Ishikawa (cell line): ENCODE data around the gene ABCB8.
A peak's percentile ranks its signal among the peaks of the same experiment; 100 is the strongest.

Source experiments
- CEBPB ChIP-seq: IDR thresholded peaks from 2 replicates; pipeline ENCODE4 v1.6.1; 2012
- CREB1 ChIP-seq: IDR thresholded peaks from 2 replicates; pipeline ENCODE4 v1.6.1; 2012; ENCODE audit warnings: low read depth
- EGR1 ChIP-seq: IDR thresholded peaks from 2 replicates; pipeline ENCODE4 v1.6.1; 2012
- EP300 ChIP-seq: IDR thresholded peaks from 2 replicates; pipeline ENCODE4 v1.6.1; 2012; ENCODE audit warnings: borderline replicate concordance
- FOXM1 ChIP-seq: IDR thresholded peaks from 2 replicates; pipeline ENCODE4 v1.6.1; 2012; ENCODE audit warnings: low read depth, borderline replicate concordance
- MAX ChIP-seq: IDR thresholded peaks from 2 replicates; pipeline ENCODE4 v1.6.1; 2012
- NFIC ChIP-seq: IDR thresholded peaks from 2 replicates; pipeline ENCODE4 v1.6.1; 2012
- RAD21 ChIP-seq: IDR thresholded peaks from 2 replicates; pipeline ENCODE4 v1.6.1; 2012; ENCODE audit warnings: low read depth
- REST ChIP-seq: IDR thresholded peaks from 2 replicates; pipeline ENCODE4 v1.6.1; 2012; ENCODE audit warnings: low read depth, mild to moderate bottlenecking
- TAF1 ChIP-seq: IDR thresholded peaks from 2 replicates; pipeline ENCODE4 v1.6.1; 2012; ENCODE audit warnings: low read depth, mild to moderate bottlenecking
- TCF12 ChIP-seq: IDR thresholded peaks from 2 replicates; pipeline ENCODE4 v1.6.1; 2012; ENCODE audit warnings: low read depth
- TEAD4 ChIP-seq: IDR thresholded peaks from 2 replicates; pipeline ENCODE4 v1.6.1; 2012
- USF1 ChIP-seq: IDR thresholded peaks from 2 replicates; pipeline ENCODE4 v1.6.1; 2012
- YY1 ChIP-seq: IDR thresholded peaks from 2 replicates; pipeline ENCODE4 v1.6.1; 2012; ENCODE audit warnings: low read depth
- ZBTB7A ChIP-seq: IDR thresholded peaks from 2 replicates; pipeline ENCODE4 v1.6.1; 2012; ENCODE audit warnings: low read depth

The ABCB8 gene

GRCh38 chr7:151082141-151083070 lies 54.2 kb downstream of the ABCB8 start:
- no peak for TF ChIP-seq NFIC
- no peak for TF ChIP-seq REST
- TF ChIP-seq ZBTB7A = no peak; the same call in 1 of the 2 replicates
- TF ChIP-seq USF1 = no peak
- no peak for TF ChIP-seq CREB1
- TF ChIP-seq MAX = no peak
- no peak for TF ChIP-seq TCF12
- no peak for TF ChIP-seq FOXM1
- TF ChIP-seq TEAD4 = no peak
- TF ChIP-seq CEBPB = no peak
- TF ChIP-seq EGR1 = no peak
- no peak for TF ChIP-seq EP300
- no peak for TF ChIP-seq RAD21
- no peak for TF ChIP-seq YY1
- TF ChIP-seq TAF1 = no peak

GRCh38 chr7:151083071-151083823 lies 55.0 kb downstream of the ABCB8 start, which contains the start of gene TMUB1:
TSS of gene TMUB1 (minus strand) at chr7:151083493. CDS start at chr7:151082563, 930 bp downstream.
- TF ChIP-seq RAD21 = no peak
- TF ChIP-seq TEAD4 = no peak
- TF ChIP-seq TAF1 = peak; percentile 42; the same call in 1 of the 2 replicates
- TF ChIP-seq TCF12 = no peak
- peak; percentile 29; the same call in 1 of the 2 replicates for TF ChIP-seq CREB1
- TF ChIP-seq USF1 = peak; percentile 63
- TF ChIP-seq ZBTB7A = no peak
- TF ChIP-seq MAX = peak; percentile 55; the same call in 1 of the 2 replicates
- 0 out of 2 replicates have a peak, but pooled peaks have one; percentile 41 for TF ChIP-seq YY1
- TF ChIP-seq NFIC = no peak
- TF ChIP-seq REST = no peak
- no peak for TF ChIP-seq EGR1
- TF ChIP-seq FOXM1 = no peak
- TF ChIP-seq EP300 = no peak
- TF ChIP-seq CEBPB = no peak

GRCh38 chr7:151083824-151084160 lies 55.5 kb downstream of the ABCB8 start:
- no peak for TF ChIP-seq TEAD4
- no peak for TF ChIP-seq NFIC
- no peak for TF ChIP-seq EP300

GRCh38 chr7:151085329-151085690 lies 57.1 kb downstream of the ABCB8 start:
- no peak for TF ChIP-seq YY1
- TF ChIP-seq TEAD4 = no peak
- no peak for TF ChIP-seq MAX
- no peak for TF ChIP-seq REST
- TF ChIP-seq EP300 = no peak
- no peak for TF ChIP-seq USF1
